NB4 (cell line): ENCODE measurements around the gene STYXL1.

ENCODE experiments used
- DNase-seq: peaks from one replicate; pipeline ENCODE4 v3.0.0; 2010; ENCODE audit warnings: low read depth
- H3K4me3 ChIP-seq: one replicate; pipeline ENCODE4 v1.5.1; 2011; ENCODE audit warnings: mild to moderate bottlenecking, low read depth, low read length, moderate library complexity
- CTCF ChIP-seq: IDR thresholded peaks from one replicate; pipeline ENCODE4 v1.5.1; 2012; ENCODE audit warnings: low read depth, low read length
- MAX ChIP-seq: IDR thresholded peaks from 2 replicates; pipeline ENCODE4 v1.6.1; 2011; ENCODE audit warnings: low read depth, low read length
- MYC ChIP-seq: IDR thresholded peaks from 2 replicates; pipeline ENCODE4 v1.6.1; 2011; ENCODE audit warnings: low read depth, low read length
- POLR2A ChIP-seq: IDR thresholded peaks from 2 replicates; pipeline ENCODE4 v1.6.1; 2011; ENCODE audit warnings: mild to moderate bottlenecking; ENCODE audit not compliant: insufficient read length; ENCODE audit errors: extremely low read depth

The STYXL1 gene

GRCh38 chr7:76002822-76003221 lies 45.0 kb downstream of the STYXL1 start:
- DNase-seq: no peak
- no peak overlapping the region for H3K4me3 ChIP-seq
- no peak for TF ChIP-seq MAX
- TF ChIP-seq MYC: no peak
- no peak for TF ChIP-seq CTCF
- TF ChIP-seq POLR2A: no peak

- no peak for TF ChIP-seq MAX
- no peak for TF ChIP-seq MYC
- TF ChIP-seq POLR2A: no peak
- no peak for TF ChIP-seq CTCF
- no peak overlapping the region for H3K4me3 ChIP-seq
- DNase-seq: no peak
These were observed 45.7 kb downstream of the STYXL1 start for GRCh38 chr7:76002139-76002538.

DNA sequence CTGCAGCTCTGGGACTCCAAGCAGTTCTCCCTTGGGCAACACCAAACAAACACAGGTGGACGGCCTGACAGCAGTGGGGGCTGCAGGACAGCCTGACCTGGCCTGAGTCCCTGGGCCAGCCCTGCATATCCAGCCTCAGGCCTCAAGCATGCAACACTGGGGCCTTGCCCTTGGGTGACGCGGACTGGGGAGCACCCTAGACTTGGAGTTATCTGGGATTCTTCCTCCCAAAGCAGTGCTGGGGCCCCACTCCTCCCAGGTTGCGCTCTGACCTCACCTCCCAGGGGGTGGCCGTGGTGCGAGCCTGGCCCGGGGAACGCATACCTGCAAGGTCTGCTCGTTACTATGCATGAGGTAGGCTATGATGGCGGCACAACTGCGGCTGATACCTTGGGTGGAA lies 47.2 kb downstream of the STYXL1 start:
- no peak overlapping the region for H3K4me3 ChIP-seq
- TF ChIP-seq MYC (no peak), POLR2A (no peak), MAX (no peak), CTCF (no peak)
- DNase-seq: no peak

DNA sequence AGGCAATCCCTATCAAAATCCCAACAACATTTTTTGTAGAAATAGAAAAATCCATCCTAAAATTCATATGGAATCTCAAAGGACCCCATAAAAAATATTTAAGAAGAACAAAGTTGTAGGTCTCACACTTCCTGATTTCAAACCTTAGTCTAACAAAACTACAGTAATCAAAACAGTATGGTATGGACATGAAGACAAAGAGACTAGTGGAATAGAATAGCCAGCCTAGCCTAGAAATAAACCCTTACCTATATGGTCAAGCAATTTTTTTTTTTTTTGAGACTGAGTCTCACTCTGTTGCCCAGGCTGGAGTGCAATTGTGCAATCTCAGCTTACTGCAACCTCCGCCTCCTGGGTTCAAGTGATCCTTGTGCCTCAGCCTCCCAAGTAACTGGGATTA lies 49.8 kb downstream of the STYXL1 start:
- TF ChIP-seq MAX (no peak), MYC (no peak)
- DNase-seq: no peak
- no peak overlapping the region for H3K4me3 ChIP-seq

DNA sequence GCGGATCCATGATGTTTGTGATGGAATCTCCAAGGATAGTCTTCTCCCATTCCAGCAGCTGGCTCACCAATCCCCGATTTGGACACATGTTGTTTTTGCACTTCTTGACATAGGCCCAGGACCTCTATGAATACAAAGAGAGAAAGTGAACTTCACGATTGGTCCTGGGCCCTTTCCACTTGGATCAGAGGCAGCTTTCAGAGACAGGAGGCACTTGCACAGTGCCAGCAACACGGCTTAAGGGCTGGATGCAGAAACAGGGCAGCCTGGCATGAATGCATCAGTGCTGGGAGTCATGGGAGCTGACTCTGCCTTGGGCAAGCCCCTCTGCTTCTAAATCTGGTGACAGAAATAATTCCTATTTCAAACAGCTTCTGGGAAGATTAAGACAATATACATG lies 51.3 kb downstream of the STYXL1 start:
- no peak overlapping the region for H3K4me3 ChIP-seq
- TF ChIP-seq MAX (no peak), CTCF (no peak), POLR2A (no peak), MYC (no peak)
- no peak for DNase-seq

GRCh38 chr7:75995996-75996395 lies 51.8 kb downstream of the STYXL1 start:
- TF ChIP-seq POLR2A: no peak
- no peak for TF ChIP-seq CTCF
- no peak for TF ChIP-seq MYC
- no peak for TF ChIP-seq MAX
- H3K4me3 ChIP-seq: no peak overlapping the region
- no peak for DNase-seq
